Right cardiac atrium (tissue), 5 donors: ENCODE results near the gene BSND. TPM values are rescaled to one million over a fixed set of nuclear protein-coding genes. Genes with fewer than 3 reads are reported as not detected.

Experiments
- ATAC-seq, 2 donors: fragments of 200-7000 bp; cut with Tn5 transposase; one replicate each; pipeline versions ENCODE4 v1.8.0 to v1.9.1; 2020; ENCODE audit warnings: moderate library complexity in 2 of 2, mild to moderate bottlenecking in 1 of 2
- DNase-seq, 3 donors: peaks; one replicate each; pipeline ENCODE4 v3.0.0-alpha.2; 2020
- H3K27ac ChIP-seq: one replicate; pipeline ENCODE4 v1.5.1; 2013; ENCODE audit warnings: mild to moderate bottlenecking, low read length, control low read depth, moderate library complexity
- H3K27me3 ChIP-seq: one replicate; pipeline ENCODE4 v1.6.1; 2013; ENCODE audit not compliant: control insufficient read depth, insufficient read depth
- H3K4me1 ChIP-seq: one replicate; pipeline ENCODE4 v1.6.1; 2013; ENCODE audit warnings: low read length; ENCODE audit not compliant: control insufficient read depth, insufficient read depth
- H3K4me3 ChIP-seq: one replicate; pipeline ENCODE4 v1.5.1; 2013; ENCODE audit warnings: low read length, control low read depth
- H3K9me3 ChIP-seq: one replicate; pipeline ENCODE4 v1.6.1; 2013; ENCODE audit warnings: low read length; ENCODE audit not compliant: control insufficient read depth
- WGBS: extraction: QIAGEN DNeasy Blood & Tissue Kit; methylation state at CpG from one replicate; pipeline ENCODE4 v1.1.7; 2013; 5-methylcytosine and 5-hydroxymethylcytosine counted together
- intact Hi-C, 4 donors: fragments of 100-400 bp; cut with DNase I; formaldehyde crosslinking; loops; one replicate each; pipeline versions ENCODE4 v1.11.0 to v1.14.0; 2022 to 2023
- polyA plus RNA-seq: library from polyadenylated mRNA; stranded (reverse); fragments of 200-250 nt; gene quantifications from one replicate; pipeline ENCODE4 v1.2.3, GENCODE V29; 2013
- total RNA-seq, 4 donors: library from RNA; stranded (reverse); fragmentation: NEBNext Ultra II Directional; extraction: Animal tissue kit (Norgen Biotek cat#: 25700); gene quantifications; one replicate each; pipeline ENCODE4 v1.2.1, GENCODE V29; 2021
- donor health status: healthy with polysubstance abuse.
- donor health status: DM: no; HTN: yes; CAD: no.
- donor health status: DM: no; HTN: no; CAD: no.
- donor health status: DM: no; HTN: yes; CAD: no; lungs with severe emphysema.
- donor health status: DM: yes; HTN: yes; CAD: no.

Gene BSND
- total and polyA plus RNA-seq, 5 donors = not detected

GRCh38 chr1:55056632-55056992 is 57.9 kb downstream of the BSND start:
- Histone ChIP-seq H3K27me3 (no peaks in the 10 kb centered on the region), H3K27ac (no peak overlapping the region), H3K4me3 (no peak overlapping the region), H3K9me3 (no peaks in the 10 kb centered on the region), H3K4me1 (no peaks in the 10 kb centered on the region)
- no peak for ATAC-seq
- intact Hi-C loops = no loop called here
- no peak for DNase-seq
- WGBS = 94% methylated on average over 20 of the region's 20 CpGs

- intact Hi-C loops = no loop called here
- H3K4me3 ChIP-seq = no peak overlapping the region
- H3K27ac ChIP-seq = no peak overlapping the region
- ATAC-seq = no peak
- H3K27me3 ChIP-seq = no peaks in the 10 kb centered on the region
- WGBS = 92% methylated on average over 15 of the region's 15 CpGs
- no peak for DNase-seq
- H3K9me3 ChIP-seq = no peaks in the 10 kb centered on the region
- H3K4me1 ChIP-seq = no peaks in the 10 kb centered on the region
Observed at GRCh38 chr1:55057270-55057955, 58.7 kb downstream of the BSND start.

- H3K4me1 ChIP-seq = no peaks in the 10 kb centered on the region
- intact Hi-C loops = no loop called here
- H3K9me3 ChIP-seq = no peaks in the 10 kb centered on the region
- H3K4me3 ChIP-seq = no peak overlapping the region
- 94% methylated on average over 6 of the region's 6 CpGs for WGBS
- ATAC-seq = no peak
- no peak for DNase-seq
- H3K27me3 ChIP-seq = no peaks in the 10 kb centered on the region
- no peak overlapping the region for H3K27ac ChIP-seq
Observed at GRCh38 chr1:55057956-55058298, 59.2 kb downstream of the BSND start.

GRCh38 chr1:55059302-55060132 is 60.8 kb downstream of the BSND start:
- 86% methylated on average over 14 of the region's 14 CpGs for WGBS
- no peak for DNase-seq
- Histone ChIP-seq H3K27me3 (no peaks in the 10 kb centered on the region), H3K4me1 (peaks cover 3% of the 10 kb centered on the region), H3K27ac (no peak overlapping the region), H3K9me3 (no peaks in the 10 kb centered on the region), H3K4me3 (no peak overlapping the region)
- ATAC-seq = no peak
- intact Hi-C loops = no loop called here

- H3K27ac ChIP-seq = no peak overlapping the region
- intact Hi-C loops = no loop called here
- 91% methylated on average over 14 of the region's 14 CpGs for WGBS
- no peak overlapping the region for H3K4me3 ChIP-seq
- DNase-seq (no peak), ATAC-seq (no peak)
- no peaks in the 10 kb centered on the region for H3K9me3 ChIP-seq
- H3K27me3 ChIP-seq = no peaks in the 10 kb centered on the region
- H3K4me1 ChIP-seq = peaks cover 3% of the 10 kb centered on the region
Observed at GRCh38 chr1:55060133-55060999, 61.6 kb downstream of the BSND start.

- H3K4me3 ChIP-seq = no peak overlapping the region
- H3K27ac ChIP-seq = no peak overlapping the region
- H3K27me3 ChIP-seq = no peaks in the 10 kb centered on the region
- intact Hi-C loops = no loop called here
- H3K9me3 ChIP-seq = no peaks in the 10 kb centered on the region
- peaks cover 3% of the 10 kb centered on the region for H3K4me1 ChIP-seq
- ATAC-seq (no peak), DNase-seq (no peak)
- WGBS = 80% methylated on average over 13 of the region's 13 CpGs
Observed at GRCh38 chr1:55061000-55061705, 62.4 kb downstream of the BSND start.

Other genes with a start within 250 kb of the BSND start
- gene PARS2, start 234.4 kb upstream of the BSND start, total RNA-seq = 1 to 10 TPM; 2.9 to 3.7 (median 3.3) TPM
- 2.0 TPM for gene PARS2, start 234.4 kb upstream of the BSND start, polyA plus RNA-seq
- gene TTC22, start 197.6 kb upstream of the BSND start, total RNA-seq = under 1 TPM in 3 of 4 donors, not detected in 1; 0.06 to 0.17 (median 0.09) TPM
- 0.05 TPM for gene TTC22, start 197.6 kb upstream of the BSND start, polyA plus RNA-seq
- 10 to 100 TPM; 10.7 to 28.7 (median 21.6) TPM for gene DHCR24, start 111.7 kb upstream of the BSND start, total RNA-seq
- gene DHCR24, start 111.7 kb upstream of the BSND start, polyA plus RNA-seq = 17.5 TPM
- not detected for gene TMEM61, start 18.3 kb upstream of the BSND start, total RNA-seq
- gene TMEM61, start 18.3 kb upstream of the BSND start, polyA plus RNA-seq = 0.09 TPM
- not detected for gene PCSK9, start 40.6 kb downstream of the BSND start, total RNA-seq
- 0.05 TPM for gene PCSK9, start 40.6 kb downstream of the BSND start, polyA plus RNA-seq
- gene USP24, start 216.4 kb downstream of the BSND start, total RNA-seq = 10 to 100 TPM; 32.6 to 35.7 (median 34.7) TPM
- gene USP24, start 216.4 kb downstream of the BSND start, polyA plus RNA-seq = 11.4 TPM